GM12878 (cell line): ENCODE measurements around the gene VWA8. TPM values are rescaled to one million over a fixed set of nuclear protein-coding genes. Genes with fewer than 3 reads are reported as not detected.
A peak's percentile ranks its signal among the peaks of the same experiment; 100 is the strongest.

Experiments used
- ATAC-seq: fragments of 200-7000 bp; cut with Tn5 transposase; 3 replicates; pipeline ENCODE4 v1.9.1; 2020; ENCODE audit warnings: mild to moderate bottlenecking, moderate library complexity
- Bru-seq: library from RNA; stranded (reverse); fragments of 400-500 nt; gene quantifications from one replicate; lab custom pipeline; 2021; lab: Mats Ljungman, UMichigan
- BruChase-seq, 2 experiments: library from RNA; stranded (reverse); fragments of 400-500 nt; gene quantifications; one replicate each; lab custom pipeline; 2021; lab: Mats Ljungman, UMichigan
- BruUV-seq: library from RNA; stranded (reverse); fragments of 400-500 nt; replicated peaks from 2 replicates; lab custom pipeline; 2021; lab: Mats Ljungman, UMichigan
- CTCF ChIA-PET: fragments of 300-600 bp; sonication (Branson Sonifier 250); formaldehyde crosslinking; extraction: SDS; loops from one replicate; lab custom pipeline; 2021; ENCODE audit warnings: inconsistent platforms; lab: Yijun Ruan, JAX
- POLR2A ChIA-PET: fragments of 350-600 bp; formaldehyde crosslinking; extraction: SDS; loops from one replicate; lab custom pipeline; 2021; ENCODE audit warnings: inconsistent platforms; lab: Charles Lee
- RAD21 ChIA-PET: fragments of 300-600 bp; sonication (Branson Sonifier 250); formaldehyde crosslinking; loops from one replicate; lab custom pipeline; 2023; ENCODE audit warnings: antibody characterized with exemption; ENCODE audit not compliant: unreplicated experiment; lab: Charles Lee
- SMC1A ChIA-PET: fragments of 300-600 bp; sonication (Branson Sonifier 250); formaldehyde crosslinking; loops from one replicate; lab custom pipeline; 2023; ENCODE audit not compliant: unreplicated experiment, uncharacterized antibody; lab: Charles Lee
- DNase-seq: peaks from one replicate; pipeline ENCODE4 v3.0.0-alpha.2; 2011; ENCODE audit warnings: low read depth, low spot score
- FAIRE-seq: peaks from 3 replicates; lab custom pipeline; 2011; peaks lifted over from hg19 to GRCh38; lab: Jason Lieb, UNC
- H2AFZ ChIP-seq: 2 replicates; pipeline ENCODE4 v1.6.0; 2011; ENCODE audit warnings: low read depth, low read length, control low read depth; ENCODE audit not compliant: control insufficient read depth
- H3K27ac ChIP-seq: 2 replicates; pipeline ENCODE4 v1.5.1; 2011; ENCODE audit warnings: control low read depth; ENCODE audit not compliant: control insufficient read depth, insufficient read depth
- H3K27me3 ChIP-seq, 2 experiments: replicated peaks in 1 of 2; 2 replicates each; pipeline versions ENCODE4 v1.6.0 to v1.6.1; 2011; ENCODE audit warnings: low read length in 1 of 2; ENCODE audit not compliant: control insufficient read depth in 2 of 2, insufficient read depth in 2 of 2
- H3K36me3 ChIP-seq, 2 experiments: 2 replicates each; pipeline ENCODE4 v1.5.1; 2011; ENCODE audit warnings: low read length in 1 of 2; ENCODE audit not compliant: control insufficient read depth in 2 of 2, insufficient read depth in 2 of 2
- H3K4me1 ChIP-seq: 2 replicates; pipeline ENCODE4 v1.6.1; 2011; ENCODE audit warnings: mild to moderate bottlenecking, low read length, moderate library complexity, mixed read lengths; ENCODE audit not compliant: control insufficient read depth, insufficient read depth
- H3K4me2 ChIP-seq: 2 replicates; pipeline ENCODE4 v1.6.0; 2011; ENCODE audit warnings: control low read depth; ENCODE audit not compliant: control insufficient read depth, insufficient read depth
- H3K4me3 ChIP-seq: fragments of 200-600 bp; sonication (generic); 2 replicates; pipeline ENCODE4 v1.5.1; 2016
- H3K79me2 ChIP-seq: 2 replicates; pipeline ENCODE4 v1.6.0; 2011; ENCODE audit warnings: low read length; ENCODE audit not compliant: control insufficient read depth, insufficient read depth
- H3K9ac ChIP-seq: 2 replicates; pipeline ENCODE4 v1.8.0; 2011; ENCODE audit warnings: low read length, control low read depth, mixed read lengths; ENCODE audit not compliant: control insufficient read depth, insufficient read depth
- H3K9me3 ChIP-seq: replicated peaks from 3 replicates; pipeline ENCODE4 v1.5.1; 2011; ENCODE audit warnings: mild to moderate bottlenecking, low read length; ENCODE audit not compliant: control insufficient read depth, insufficient read depth
- H4K20me1 ChIP-seq: 2 replicates; pipeline ENCODE4 v1.6.0; 2011; ENCODE audit not compliant: control insufficient read depth, insufficient read depth
- CBX3 ChIP-seq: fragments of 200-600 bp; sonication (generic); IDR thresholded peaks from 2 replicates; pipeline ENCODE4 v1.6.1; 2016; ENCODE audit warnings: low read depth, borderline replicate concordance
- CHD2 ChIP-seq: IDR thresholded peaks from 2 replicates; pipeline ENCODE4 v1.6.1; 2011; ENCODE audit warnings: low read depth, low read length, improper control_type of control experiment, borderline replicate concordance
- CREB1 ChIP-seq: IDR thresholded peaks from 2 replicates; pipeline ENCODE4 v1.6.1; 2012; ENCODE audit warnings: low read depth, mild to moderate bottlenecking, inconsistent platforms
- CREM ChIP-seq: IDR thresholded peaks from 2 replicates; pipeline ENCODE4 v1.6.1; 2014; ENCODE audit warnings: antibody characterized with exemption, low read depth
- GATAD2B ChIP-seq: fragments of 450-650 bp; conservative IDR thresholded peaks from 2 replicates; pipeline ENCODE4 v1.6.1; 2017; ENCODE audit warnings: low read depth, mild to moderate bottlenecking, moderate library complexity
- IRF3 ChIP-seq: fragments of 450-650 bp; IDR thresholded peaks from 2 replicates; pipeline ENCODE4 v1.6.1; 2014; ENCODE audit warnings: mild to moderate bottlenecking
- IRF4 ChIP-seq: IDR thresholded peaks from 2 replicates; pipeline ENCODE4 v1.6.1; 2011; ENCODE audit warnings: low read depth, low read length
- MEF2A ChIP-seq: IDR thresholded peaks from 2 replicates; pipeline ENCODE4 v1.6.1; 2011; ENCODE audit warnings: low read depth, mild to moderate bottlenecking, low read length, moderate library complexity; ENCODE audit not compliant: insufficient read depth
- NFIC ChIP-seq: IDR thresholded peaks from 2 replicates; pipeline ENCODE4 v1.6.1; 2012; ENCODE audit warnings: low read depth, mild to moderate bottlenecking, inconsistent platforms, low read length, moderate library complexity
- NFYA ChIP-seq: IDR thresholded peaks from 2 replicates; pipeline ENCODE4 v1.6.1; 2011; ENCODE audit warnings: low read depth, mild to moderate bottlenecking, low read length, improper control_type of control experiment, borderline replicate concordance
- RCOR1 ChIP-seq: conservative IDR thresholded peaks from 2 replicates; pipeline ENCODE4 v1.6.1; 2012; ENCODE audit warnings: low read depth, low read length, improper control_type of control experiment
- SIN3A ChIP-seq: IDR thresholded peaks from 2 replicates; pipeline ENCODE4 v1.6.1; 2012; ENCODE audit warnings: low read depth, low read length, improper control_type of control experiment
- SMAD1 ChIP-seq: fragments of 450-650 bp; IDR thresholded peaks from 2 replicates; pipeline ENCODE4 v1.6.1; 2018; ENCODE audit warnings: mild to moderate bottlenecking, low read depth; ENCODE audit not compliant: partially characterized antibody
- ZNF217 ChIP-seq: fragments of 450-650 bp; IDR thresholded peaks from 2 replicates; pipeline ENCODE4 v1.6.1; 2017; ENCODE audit warnings: antibody characterized with exemption, mild to moderate bottlenecking
- ZNF24 ChIP-seq: fragments of 450-650 bp; IDR thresholded peaks from 2 replicates; pipeline ENCODE4 v1.6.1; 2017; ENCODE audit warnings: antibody characterized with exemption, mild to moderate bottlenecking
- ZNF384 ChIP-seq: IDR thresholded peaks from 2 replicates; pipeline ENCODE4 v1.6.1; 2012; ENCODE audit warnings: low read depth, mild to moderate bottlenecking, low read length, improper control_type of control experiment, borderline replicate concordance
- WGBS: methylation state at CpG from one replicate; pipeline ENCODE4 v1.1.6; 2016; ENCODE audit warnings: low lambda C conversion rate; ENCODE audit not compliant: insufficient replicate concordance, insufficient coverage; ENCODE audit errors: missing lambda C conversion rate; 5-methylcytosine and 5-hydroxymethylcytosine counted together
- in situ Hi-C: fragments of 300-500 bp; cut with MboI; formaldehyde crosslinking; loops from 9 replicates; pipeline ENCODE4 v1.14.3; 2018; ENCODE audit warnings: mixed read lengths
- intact Hi-C: fragments of 100-400 bp; cut with micrococcal nuclease; formaldehyde crosslinking; loops from one replicate; pipeline ENCODE4 v1.14.2; 2022; ENCODE audit not compliant: unreplicated experiment
- long read RNA-seq, 2 experiments: library from polyadenylated mRNA; unstranded; transcript quantifications; one replicate each; pipeline ENCODE4 v2.0.0, GENCODE V29; 2019 to 2020
- polyA minus RNA-seq, 3 experiments: library from RNA; depleted of rRNA, polyadenylated mRNA; stranded (reverse); fragments of >200 nt; gene quantifications; 2 replicates each; pipeline ENCODE4 v1.2.3, GENCODE V29; 2011
- polyA plus RNA-seq, 11 experiments: library from polyadenylated mRNA; depleted of rRNA in 4 of 11; unstranded in 6 of 11; stranded (reverse) in 5 of 11; fragments of >200 nt; fragmentation: Nextera tagmentation in 4 of 11; fragmentation: Illumina TruSeq in 1 of 11; extraction: Ambion mirVana in 4 of 11; extraction: Trizol in 1 of 11; gene quantifications; 1 replicate in 1 of 11; 2 replicates in 10 of 11; pipeline versions ENCODE4 v1.2.1 to v1.2.3, GENCODE V29; 2011 to 2016; ENCODE audit warnings: inconsistent platforms in 2 of 11, missing spikeins in 2 of 11, low read depth in 1 of 11
- total RNA-seq, 4 experiments: library from RNA; depleted of rRNA in 3 of 4; stranded (reverse); fragments of >200 nt in 3 of 4; fragmentation: Illumina TruSeq in 1 of 4; extraction: Trizol in 1 of 4; gene quantifications; 2 replicates each; pipeline versions ENCODE4 v1.2.1 to v1.2.3, GENCODE V29; 2013 to 2021

Gene VWA8
- 147 and 149 TPM in 2 replicates for total RNA-seq (2013; cell fraction: nucleolus; rRNA removed)
- total RNA-seq (2014; rRNA removed) (17.8 and 21.6 TPM in 2 replicates), total RNA-seq (2014; rRNA removed; fragmentation: Illumina TruSeq; extraction: Trizol) (16.7 and 16.9 TPM in 2 replicates), total RNA-seq (2021) (21.8 and 24.0 TPM in 2 replicates), polyA plus RNA-seq (2011; rRNA removed) (20.4 and 30.2 TPM in 2 replicates), polyA plus RNA-seq (2014; fragmentation: Illumina TruSeq; extraction: Trizol) (16.9 and 20.7 TPM in 2 replicates), polyA plus RNA-seq (2014; fragmentation: Nextera tagmentation; extraction: Ambion mirVana) (1 to 10 TPM; 3.0 to 4.6 TPM), polyA plus RNA-seq (2014; rRNA removed) (8.9 and 9.8 TPM in 2 replicates), polyA plus RNA-seq (2016; fragmentation: Nextera tagmentation; extraction: Ambion mirVana) (10 to 100 TPM in 1 of 2 experiments, 1 to 10 TPM in 1; 8.9 to 10.1 TPM), polyA minus RNA-seq (2011; rRNA and poly(A)+ RNA removed) (51.9 and 59.3 TPM in 2 replicates), Bru-seq, nascent RNA (percentile 70 among the genes with signal in this experiment), BruChase-seq, experiment 1, labeled RNA remaining after a 6-hour chase (percentile 66 among the genes with signal in this experiment), BruChase-seq, experiment 2, labeled RNA remaining after a 2-hour chase (percentile 66 among the genes with signal in this experiment)
- 6.1 TPM for polyA plus RNA-seq (2011; ENCODE audit: low read depth)
- polyA plus RNA-seq (2011; cell fraction: cytosol; rRNA removed) = 6.6 and 9.6 TPM in 2 replicates
- 44.4 and 53.0 TPM in 2 replicates for polyA plus RNA-seq (2011; cell fraction: nucleus; rRNA removed)
- polyA plus RNA-seq (2012) = 8.0 and 10.7 TPM in 2 replicates
- 9.0 and 12.9 TPM in 2 replicates for polyA minus RNA-seq (2011; cell fraction: cytosol; rRNA and poly(A)+ RNA removed)
- 75.0 and 103 TPM in 2 replicates for polyA minus RNA-seq (2011; cell fraction: nucleus; rRNA and poly(A)+ RNA removed)
- long read RNA-seq, experiment 1, partial matches to known transcripts = 2 of 4 reads
- long read RNA-seq, experiment 1, other reads (novel, unspliced or antisense) = 1 of 4 reads
- long read RNA-seq, experiment 2, partial matches to known transcripts = 13 of 21 reads
- long read RNA-seq, experiment 2, other reads (novel, unspliced or antisense) = 7 of 21 reads

- FAIRE-seq = peak; percentile 75
- CTCF ChIA-PET = interaction anchor here (0.5 to 2.6 kb wide), 7 partner anchors 54 to 292 kb away, joined by 3 to 11 read pairs (median 4); no protein-coding TSS in a partner anchor
- TF ChIP-seq SMAD1 (no peak), CREM (0 out of 2 replicates have a peak, but pooled peaks have one; percentile 26), ZNF217 (peak; percentile 24; the same call in 1 of the 2 replicates), NFIC (no peak), CREB1 (no peak; the same call in 1 of the 2 replicates), RCOR1 (no peak), SIN3A (no peak; the same call in 1 of the 2 replicates), ZNF384 (no peak), GATAD2B (peak; percentile 79), CHD2 (no peak; the same call in 1 of the 2 replicates), IRF4 (0 out of 2 replicates have a peak, but pooled peaks have one; percentile 41), NFYA (no peak), CBX3 (no peak), MEF2A (0 out of 2 replicates have a peak, but pooled peaks have one; percentile 31), ZNF24 (no peak), IRF3 (no peak)
These were observed at the start of gene VWA8 for GRCh38 chr13:41960637-41961465. Gene VWA8 (minus strand): TSS chr13:41961109. CDS start chr13:41961015, 94 bp downstream.

More at GRCh38 chr13:41960637-41961465, at the start of gene VWA8:
- Histone ChIP-seq H3K9ac (peak within 1 kb of the TSS; percentile 94), H3K9me3 (no peaks in the 10 kb centered on the region; the same call in 2 of the 3 replicates), H3K79me2 (peaks cover 41% of the 10 kb centered on the region), H3K27me3 (no peaks in the 10 kb centered on the region), H3K36me3 (no peaks in the 10 kb centered on the region), H3K27ac (peak within 1 kb of the TSS; percentile 87), H2AFZ (peak within 1 kb of the TSS; percentile 100), H3K4me1 (no peaks in the 10 kb centered on the region; the same call in 1 of the 2 replicates), H3K4me3 (peak within 1 kb of the TSS; percentile 82), H4K20me1 (no peaks in the 10 kb centered on the region), H3K4me2 (peak within 1 kb of the TSS; percentile 93)
- intact Hi-C loops = loop anchor here (1.0 to 2.0 kb wide), 2 partner anchors 45 to 80 kb away; no protein-coding TSS in a partner anchor
- in situ Hi-C loops = no loop called here
- SMC1A ChIA-PET = interaction anchor here (0.9 to 4.1 kb wide), 14 partner anchors 10 to 87 kb away, joined by 3 to 27 read pairs (median 4); no protein-coding TSS in a partner anchor
- ATAC-seq (peak; percentile 93), DNase-seq (no peak)
- 1% methylated on average over 66 of the region's 83 CpGs for WGBS
- no TSS peak for BruUV-seq
- POLR2A ChIA-PET = interaction anchor here (0.6 to 2.0 kb wide), 6 partner anchors 9 to 124 kb away, joined by 3 to 7 read pairs (median 4); partner anchors contain the start of gene DGKH
- RAD21 ChIA-PET = interaction anchor here (0.9 to 1.9 kb wide), 11 partner anchors 9 to 292 kb away, joined by 3 to 7 read pairs (median 3); no protein-coding TSS in a partner anchor
